Endometrium (tissue), 2 donors: Measurements from ENCODE around the gene HDGFL1.
A peak's percentile ranks its signal among the peaks of the same experiment; 100 is the strongest.

ENCODE experiments used
- FAIRE-seq: peaks from 2 replicates; lab custom pipeline; 2012; peaks lifted over from hg19 to GRCh38; lab: Jason Lieb, UNC
- donor health status: control.
- donor health status: control.

Gene HDGFL1

GRCh38 chr6:22569281-22570184, at the start of gene HDGFL1:
HDGFL1 (plus strand) TSS chr6:22569566; CDS start chr6:22569576, 10 bp downstream.
- FAIRE-seq = no peak

DNA sequence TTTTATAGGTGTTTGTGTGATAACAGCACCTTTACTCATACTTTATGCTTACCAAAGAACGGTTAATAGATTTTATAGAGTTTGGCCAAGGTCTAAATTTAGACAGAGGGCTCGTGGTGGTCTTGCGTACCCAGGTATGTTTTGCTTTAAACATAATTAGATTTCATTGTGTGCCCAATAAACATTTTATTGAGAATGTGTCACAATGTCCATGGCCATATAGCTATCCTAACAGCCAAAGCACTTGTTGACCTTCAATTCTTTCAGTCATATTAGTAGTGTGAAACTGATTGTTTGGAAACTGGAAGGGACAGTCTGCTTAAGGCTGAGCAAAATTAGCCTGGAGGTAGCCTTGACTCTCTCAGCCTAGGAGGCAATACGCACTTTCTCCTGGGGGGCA, 48.3 kb upstream of the HDGFL1 start:
- FAIRE-seq = no peak

GRCh38 chr6:22526736-22527135, 42.6 kb upstream of the HDGFL1 start:
- FAIRE-seq = no peak

- no peak for FAIRE-seq
Measured at GRCh38 chr6:22529866-22530265, 39.5 kb upstream of the HDGFL1 start.

DNA sequence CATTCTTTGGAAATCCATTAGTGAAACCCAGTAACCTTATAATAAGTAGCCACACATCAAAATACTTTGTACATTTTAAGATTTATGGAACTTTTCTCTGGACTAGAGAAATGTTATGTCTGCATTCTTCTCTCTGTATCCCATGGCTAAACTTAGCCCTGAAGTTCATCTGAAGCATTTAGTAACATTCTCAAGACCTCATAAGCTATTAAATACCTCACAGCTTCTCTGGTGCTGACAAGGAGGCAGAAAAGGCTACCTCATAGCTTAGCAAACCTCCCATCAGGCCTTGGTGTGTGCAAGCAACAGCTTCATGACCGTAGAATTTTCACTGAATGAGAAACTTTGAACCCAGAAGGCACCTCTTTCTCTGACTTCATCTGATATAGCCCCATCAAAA, 38.9 kb upstream of the HDGFL1 start:
- no peak for FAIRE-seq

- no peak for FAIRE-seq
Measured at GRCh38 chr6:22536122-22536521, 33.2 kb upstream of the HDGFL1 start.

- FAIRE-seq = no peak
Measured at GRCh38 chr6:22544476-22544875, 24.9 kb upstream of the HDGFL1 start.

GRCh38 chr6:22545051-22545450, 24.3 kb upstream of the HDGFL1 start:
- FAIRE-seq = no peak

- no peak for FAIRE-seq
Measured at GRCh38 chr6:22546236-22546635, 23.1 kb upstream of the HDGFL1 start.

DNA sequence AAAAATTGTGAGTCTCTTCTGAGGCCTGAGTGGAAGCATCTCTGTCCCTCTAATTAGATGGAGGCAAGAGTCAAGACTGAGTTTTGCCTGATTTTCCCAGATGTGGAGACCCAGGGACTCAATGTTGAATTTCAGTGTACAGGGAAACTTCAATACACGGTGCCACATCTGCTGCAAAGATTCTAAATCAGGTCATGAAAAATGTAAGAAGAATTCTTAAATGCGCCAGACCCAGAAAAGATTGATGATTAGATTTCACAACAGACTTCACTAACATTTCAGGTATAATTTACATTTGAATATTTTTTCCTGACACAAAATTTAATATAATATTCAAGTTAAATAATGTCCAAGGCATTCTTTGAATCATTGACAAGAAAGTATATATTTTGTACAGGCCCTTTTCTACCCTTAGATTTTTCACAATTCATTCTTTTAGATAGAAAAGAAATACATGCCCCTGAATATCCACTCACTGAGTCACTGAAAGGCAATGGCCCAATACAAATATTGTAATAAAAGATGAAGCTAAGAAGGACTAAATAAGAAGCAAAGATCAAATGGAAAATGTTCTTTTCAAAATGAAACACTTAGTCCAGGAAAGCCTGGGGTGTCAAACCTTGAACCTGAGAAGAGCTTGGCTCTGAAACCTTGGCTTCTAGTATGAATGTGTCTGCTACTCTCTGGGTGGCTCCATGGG, 18.2 kb upstream of the HDGFL1 start:
- no peak for FAIRE-seq

GRCh38 chr6:22556266-22556665, 13.1 kb upstream of the HDGFL1 start:
- FAIRE-seq = no peak

GRCh38 chr6:22557007-22557406, 12.4 kb upstream of the HDGFL1 start:
- no peak for FAIRE-seq

DNA sequence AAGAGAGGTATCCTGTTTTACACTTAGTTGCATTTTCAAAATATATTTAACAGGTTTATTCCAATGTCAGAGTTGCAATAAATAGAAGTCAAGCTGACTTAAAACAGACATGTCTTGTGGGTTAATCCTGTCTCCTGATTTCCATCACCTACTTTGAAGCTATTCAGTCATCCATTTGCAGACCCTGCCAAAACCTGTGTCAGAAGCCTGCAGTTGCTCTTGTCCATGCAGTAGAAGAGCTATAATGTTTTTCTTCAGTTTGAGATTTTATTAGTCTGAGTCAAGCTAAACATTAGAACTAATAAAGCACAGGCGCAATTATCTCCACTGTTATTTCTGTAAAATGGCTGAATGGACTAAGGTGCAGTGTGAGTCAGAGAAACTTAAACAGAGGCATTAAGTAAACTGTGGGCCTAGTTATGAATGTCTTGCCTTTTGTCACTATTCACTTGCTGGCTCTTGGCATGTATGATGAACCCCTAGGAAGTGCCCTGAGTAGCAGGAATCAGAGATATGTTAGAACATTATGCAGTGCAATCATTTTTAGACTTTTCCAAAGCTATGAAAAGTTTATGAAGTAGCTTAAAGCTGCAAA, 11.0 kb upstream of the HDGFL1 start:
- FAIRE-seq = peak; percentile 29

GRCh38 chr6:22568854-22569253, 512 bp upstream of the HDGFL1 start:
- FAIRE-seq = no peak

GRCh38 chr6:22570185-22570551, 802 bp downstream of the HDGFL1 start:
- no peak for FAIRE-seq

DNA sequence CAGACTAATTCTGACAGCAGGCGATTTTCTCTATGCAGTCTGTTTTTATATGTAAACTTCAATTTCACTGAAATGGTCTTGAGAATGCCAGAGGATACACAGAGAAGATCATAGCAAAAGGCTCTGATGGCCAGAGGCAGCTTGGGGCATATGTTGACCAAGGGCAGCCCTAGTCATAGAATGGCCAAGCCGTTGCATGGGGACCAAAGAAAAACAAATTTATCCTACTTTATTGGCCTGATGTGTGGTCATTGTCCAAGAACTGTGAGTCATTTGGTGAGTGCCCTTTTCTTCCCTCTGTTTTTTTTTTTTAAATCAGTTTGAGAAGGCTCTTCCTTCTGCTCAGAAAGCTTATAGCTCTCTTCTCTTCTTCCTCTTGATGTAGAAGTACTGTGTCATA, 5.8 kb downstream of the HDGFL1 start:
- no peak for FAIRE-seq

GRCh38 chr6:22579439-22579838, 10.1 kb downstream of the HDGFL1 start:
- no peak for FAIRE-seq

DNA sequence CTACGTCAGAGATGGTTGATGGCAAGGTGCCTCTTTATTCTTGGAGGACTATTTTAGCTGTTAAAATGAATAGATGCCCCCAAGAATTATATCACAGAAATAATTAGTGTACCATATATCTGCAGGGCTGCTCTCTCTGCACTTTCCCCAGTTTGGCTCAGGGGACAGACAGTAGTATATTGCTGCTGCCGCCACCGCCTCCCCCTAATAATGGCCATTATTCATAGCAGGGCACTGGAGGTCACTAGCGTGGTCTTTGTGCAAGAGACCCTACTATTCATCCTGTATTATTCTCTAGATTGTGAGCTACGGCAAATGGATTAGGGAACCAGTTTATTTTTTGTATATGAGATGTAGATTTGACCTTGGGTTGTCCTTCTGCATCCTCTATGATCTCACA, 11.0 kb downstream of the HDGFL1 start:
- FAIRE-seq = no peak

DNA sequence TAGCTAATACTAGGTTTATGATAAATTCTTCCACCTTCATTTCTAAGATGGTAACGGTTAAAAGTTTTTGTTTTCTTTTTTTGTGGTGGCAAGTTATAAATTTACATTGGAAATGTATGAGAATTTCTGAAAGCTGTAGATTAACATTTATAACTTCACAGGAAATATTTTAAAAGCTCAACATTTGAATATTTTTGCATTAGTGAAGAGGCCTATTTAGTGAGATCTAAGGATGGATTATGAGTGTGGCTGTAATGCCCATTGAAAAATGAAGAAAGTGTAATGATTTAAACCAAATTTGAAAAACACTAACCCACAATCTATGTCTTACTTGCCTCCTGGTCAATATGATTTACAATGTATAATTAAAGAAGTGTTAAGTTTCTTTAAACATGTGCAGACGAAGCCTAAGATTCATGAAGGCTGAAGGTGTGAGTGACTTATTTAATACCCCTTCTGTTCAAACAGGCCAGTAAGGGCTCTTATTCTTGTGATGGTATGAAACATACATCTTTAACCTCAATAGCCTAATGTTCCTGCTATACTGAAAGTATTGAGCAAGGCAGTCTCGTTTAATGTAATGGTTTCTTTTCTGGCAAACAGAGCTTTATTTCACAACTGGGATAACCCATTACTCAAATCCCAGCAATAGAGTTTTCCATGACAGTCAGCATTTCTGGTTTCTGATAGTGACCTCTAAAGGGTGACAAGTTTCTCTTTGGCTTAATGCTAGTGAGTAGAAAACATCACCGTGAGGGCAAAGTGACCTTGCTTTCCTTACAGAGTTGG, 13.2 kb downstream of the HDGFL1 start:
- no peak for FAIRE-seq

DNA sequence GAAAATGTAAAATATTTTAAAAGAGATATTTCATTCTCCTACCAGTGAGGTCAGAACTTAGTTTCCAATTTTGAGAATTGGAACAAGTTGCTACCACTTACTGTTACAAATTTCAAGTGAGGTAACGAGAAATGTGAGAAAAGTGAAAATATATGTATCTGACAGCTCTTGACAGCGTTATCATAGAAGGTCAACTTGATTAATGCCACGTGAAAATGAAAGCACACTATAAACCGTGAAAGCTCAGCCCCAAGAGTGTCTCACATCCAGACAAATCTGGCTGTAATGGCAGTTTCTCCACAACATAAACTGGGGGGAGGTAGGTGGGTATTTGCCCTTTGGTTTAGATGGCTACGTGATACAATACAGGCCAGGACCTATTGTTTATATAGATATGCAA, 13.9 kb downstream of the HDGFL1 start:
- FAIRE-seq = no peak

- FAIRE-seq = no peak
Measured at GRCh38 chr6:22583927-22584326, 14.6 kb downstream of the HDGFL1 start.

GRCh38 chr6:22589118-22589517, 19.8 kb downstream of the HDGFL1 start:
- FAIRE-seq = no peak
